Sigmoid colon (tissue), 4 donors: ENCODE results near the gene ARRB1.

Experiments used
- EP300 ChIP-seq, 4 donors: sonication (generic); formaldehyde crosslinking; IDR thresholded peaks; one replicate each; pipeline ENCODE4 v1.6.1; 2017; ENCODE audit warnings: antibody characterized with exemption in 4 of 4
- POLR2A ChIP-seq, 2 donors: fragments of 450-650 bp; IDR thresholded peaks; one replicate each; pipeline ENCODE4 v1.6.1; 2016; ENCODE audit warnings: antibody characterized with exemption in 2 of 2, mild to moderate bottlenecking in 2 of 2, moderate library complexity in 2 of 2
- POLR2AphosphoS5 ChIP-seq, 4 donors: sonication (generic); formaldehyde crosslinking; IDR thresholded peaks; one replicate each; pipeline ENCODE4 v1.6.1; 2017; ENCODE audit warnings: antibody characterized with exemption in 4 of 4
- TF ChIP-seq, protein P1 (sequence below), 4 experiments: fragments of 450-650 bp in 3 of 4; fragments of 200-600 bp in 1 of 4; IDR thresholded peaks; one replicate each; pipeline ENCODE4 v1.5.1; 2016 to 2019; ENCODE audit warnings: antibody characterized with exemption in 4 of 4, mild to moderate bottlenecking in 3 of 4, moderate library complexity in 2 of 4

DNA sequence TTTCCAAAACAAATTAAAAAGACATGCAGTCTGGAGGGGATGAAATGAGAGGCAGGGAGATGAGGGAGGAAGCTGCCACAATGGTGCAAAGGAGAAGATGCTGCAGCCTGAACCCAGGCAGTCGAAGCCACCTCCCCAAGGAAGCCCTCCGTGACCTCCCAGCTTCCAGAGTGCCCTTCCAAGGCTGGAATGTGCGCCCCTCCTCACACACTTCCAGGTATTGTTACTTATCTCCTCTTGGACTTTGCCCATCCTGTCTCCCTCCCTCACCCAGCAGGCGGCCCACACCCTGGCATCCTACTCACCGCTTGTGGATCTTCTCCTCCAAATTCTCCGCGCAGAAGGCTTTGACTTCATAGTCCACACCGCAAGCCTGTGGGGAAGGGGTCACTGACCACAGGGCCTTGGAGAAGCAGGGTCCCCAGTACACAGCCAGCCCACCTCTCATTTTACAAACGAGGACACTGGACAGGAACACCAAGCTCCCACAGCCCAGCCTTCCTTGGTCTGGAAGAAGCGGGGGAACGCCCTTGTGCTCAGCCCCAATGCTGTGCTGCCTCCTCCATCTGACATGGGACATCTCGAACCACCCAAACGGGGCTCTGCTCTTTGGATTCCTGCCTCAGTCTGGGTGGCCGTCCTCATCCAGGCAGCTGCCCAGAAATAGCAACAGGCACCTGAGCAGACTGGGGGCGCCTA is 70.5 kb downstream of the ARRB1 start:
- TF ChIP-seq POLR2AphosphoS5 (IDR thresholded peaks at IDR 0.05) (no peak), POLR2A (IDR thresholded peaks at IDR 0.05) (no peak), EP300 (IDR thresholded peaks at IDR 0.05) (no peak)
- TF ChIP-seq, protein P1, sequence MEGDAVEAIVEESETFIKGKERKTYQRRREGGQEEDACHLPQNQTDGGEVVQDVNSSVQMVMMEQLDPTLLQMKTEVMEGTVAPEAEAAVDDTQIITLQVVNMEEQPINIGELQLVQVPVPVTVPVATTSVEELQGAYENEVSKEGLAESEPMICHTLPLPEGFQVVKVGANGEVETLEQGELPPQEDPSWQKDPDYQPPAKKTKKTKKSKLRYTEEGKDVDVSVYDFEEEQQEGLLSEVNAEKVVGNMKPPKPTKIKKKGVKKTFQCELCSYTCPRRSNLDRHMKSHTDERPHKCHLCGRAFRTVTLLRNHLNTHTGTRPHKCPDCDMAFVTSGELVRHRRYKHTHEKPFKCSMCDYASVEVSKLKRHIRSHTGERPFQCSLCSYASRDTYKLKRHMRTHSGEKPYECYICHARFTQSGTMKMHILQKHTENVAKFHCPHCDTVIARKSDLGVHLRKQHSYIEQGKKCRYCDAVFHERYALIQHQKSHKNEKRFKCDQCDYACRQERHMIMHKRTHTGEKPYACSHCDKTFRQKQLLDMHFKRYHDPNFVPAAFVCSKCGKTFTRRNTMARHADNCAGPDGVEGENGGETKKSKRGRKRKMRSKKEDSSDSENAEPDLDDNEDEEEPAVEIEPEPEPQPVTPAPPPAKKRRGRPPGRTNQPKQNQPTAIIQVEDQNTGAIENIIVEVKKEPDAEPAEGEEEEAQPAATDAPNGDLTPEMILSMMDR (IDR thresholded peaks at IDR 0.05), result no peak
